Subcutaneous adipose tissue (tissue), 4 donors: ENCODE measurements around the gene FAM199X. TPM values are rescaled to one million over a fixed set of nuclear protein-coding genes. Genes with fewer than 3 reads are reported as not detected.

ENCODE experiments used
- total RNA-seq, 4 donors: library from RNA; depleted of rRNA; stranded (reverse); fragments of >200 nt; gene quantifications; one replicate each; pipeline ENCODE4 v1.1.0, GENCODE V29; 2016
- TF ChIP-seq, protein P1 (sequence below): fragments of 450-650 bp; IDR thresholded peaks from one replicate; pipeline ENCODE4 v1.5.1; 2016; ENCODE audit warnings: low read depth, mild to moderate bottlenecking, control low read depth, antibody characterized with exemption, moderate library complexity

The FAM199X gene
- 10 to 100 TPM; 33.5 to 93.1 (median 54.7) TPM for total RNA-seq

DNA sequence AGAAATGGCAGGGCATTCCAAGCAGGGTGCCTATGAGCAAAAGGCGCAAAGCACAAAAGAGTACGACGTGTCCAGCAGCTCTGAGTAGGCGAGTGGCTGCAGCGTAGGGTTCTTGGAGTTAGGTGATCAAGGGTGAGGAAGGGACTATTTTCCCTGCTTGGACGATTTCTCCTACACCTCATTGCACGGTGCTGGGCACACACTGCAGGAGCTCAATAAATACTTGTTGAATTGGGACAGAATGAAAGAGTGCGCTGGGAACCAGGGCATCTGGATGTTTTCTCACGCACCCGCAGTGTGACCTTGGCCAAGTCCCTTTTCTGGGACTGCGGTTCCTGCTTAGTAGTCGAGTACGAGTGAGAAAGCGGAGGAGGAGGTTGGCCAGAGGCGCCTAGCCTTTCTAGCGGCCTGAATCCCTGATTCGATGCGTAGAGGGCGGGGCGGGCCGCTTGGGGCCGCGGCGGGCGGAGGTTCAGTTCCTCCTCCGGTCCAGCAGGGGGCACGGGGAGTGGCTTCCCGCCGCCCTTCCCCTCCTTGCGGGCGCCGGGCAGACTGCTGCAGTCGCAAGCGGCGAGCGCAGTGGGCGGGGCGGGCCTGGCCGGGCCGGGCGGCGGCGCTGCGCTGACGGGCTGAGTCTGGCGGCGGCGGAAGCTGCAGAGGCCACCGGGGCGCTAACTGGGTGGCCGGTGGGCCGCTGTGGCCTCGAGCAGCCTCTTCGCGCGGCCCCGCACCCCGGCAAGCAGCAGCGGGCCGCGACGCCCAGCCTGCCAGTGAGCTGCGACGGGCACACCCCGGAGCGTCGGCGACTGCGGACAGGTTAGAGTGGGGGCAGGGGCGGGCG is at the start of gene FAM199X:
FAM199X (plus strand) TSS at position 560 of the 841 bp plus-strand sequence. CDS start 333 bp downstream, outside the sequence.
- TF ChIP-seq, protein P1, sequence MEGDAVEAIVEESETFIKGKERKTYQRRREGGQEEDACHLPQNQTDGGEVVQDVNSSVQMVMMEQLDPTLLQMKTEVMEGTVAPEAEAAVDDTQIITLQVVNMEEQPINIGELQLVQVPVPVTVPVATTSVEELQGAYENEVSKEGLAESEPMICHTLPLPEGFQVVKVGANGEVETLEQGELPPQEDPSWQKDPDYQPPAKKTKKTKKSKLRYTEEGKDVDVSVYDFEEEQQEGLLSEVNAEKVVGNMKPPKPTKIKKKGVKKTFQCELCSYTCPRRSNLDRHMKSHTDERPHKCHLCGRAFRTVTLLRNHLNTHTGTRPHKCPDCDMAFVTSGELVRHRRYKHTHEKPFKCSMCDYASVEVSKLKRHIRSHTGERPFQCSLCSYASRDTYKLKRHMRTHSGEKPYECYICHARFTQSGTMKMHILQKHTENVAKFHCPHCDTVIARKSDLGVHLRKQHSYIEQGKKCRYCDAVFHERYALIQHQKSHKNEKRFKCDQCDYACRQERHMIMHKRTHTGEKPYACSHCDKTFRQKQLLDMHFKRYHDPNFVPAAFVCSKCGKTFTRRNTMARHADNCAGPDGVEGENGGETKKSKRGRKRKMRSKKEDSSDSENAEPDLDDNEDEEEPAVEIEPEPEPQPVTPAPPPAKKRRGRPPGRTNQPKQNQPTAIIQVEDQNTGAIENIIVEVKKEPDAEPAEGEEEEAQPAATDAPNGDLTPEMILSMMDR, result no peak

DNA sequence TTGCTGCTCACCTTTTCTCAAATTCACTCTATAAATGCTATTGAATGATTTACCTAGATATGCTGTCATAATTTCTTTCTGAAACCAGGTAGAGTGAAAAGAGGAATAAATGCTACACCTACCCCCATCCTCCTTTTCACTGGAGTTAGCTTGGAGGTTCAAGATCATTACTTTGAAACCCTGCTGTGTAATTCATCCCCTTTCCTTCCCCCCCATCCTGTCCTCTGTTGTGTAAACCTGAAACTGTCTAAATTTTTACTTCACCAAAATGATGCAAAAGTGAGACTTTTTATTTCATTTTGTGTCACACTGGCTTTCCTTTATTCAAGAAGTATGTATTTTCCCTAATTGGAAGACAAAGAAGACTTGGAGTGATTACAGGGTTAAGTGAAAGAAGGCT is 48.5 kb upstream of the FAM199X start:
- TF ChIP-seq, protein P1, result no peak

DNA sequence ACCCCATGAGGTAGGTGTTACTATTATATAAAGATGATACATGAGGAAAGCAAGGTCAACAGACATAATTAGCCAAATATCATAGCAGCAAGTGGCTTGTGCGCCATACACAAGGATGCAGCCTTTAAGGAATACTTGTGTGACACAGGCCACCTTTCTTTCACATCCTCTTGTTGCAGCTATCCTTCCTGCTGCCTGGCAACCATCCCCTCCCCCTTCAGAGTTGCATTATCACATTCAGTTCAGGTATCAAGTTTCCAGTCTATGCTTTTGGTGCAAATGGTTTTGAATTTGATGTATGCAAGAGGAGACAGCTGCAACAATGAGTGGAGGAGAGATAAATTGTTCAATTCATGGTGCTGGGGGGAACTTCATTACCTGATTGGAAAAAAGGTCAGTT is 47.5 kb upstream of the FAM199X start:
- TF ChIP-seq, protein P1, result no peak

DNA sequence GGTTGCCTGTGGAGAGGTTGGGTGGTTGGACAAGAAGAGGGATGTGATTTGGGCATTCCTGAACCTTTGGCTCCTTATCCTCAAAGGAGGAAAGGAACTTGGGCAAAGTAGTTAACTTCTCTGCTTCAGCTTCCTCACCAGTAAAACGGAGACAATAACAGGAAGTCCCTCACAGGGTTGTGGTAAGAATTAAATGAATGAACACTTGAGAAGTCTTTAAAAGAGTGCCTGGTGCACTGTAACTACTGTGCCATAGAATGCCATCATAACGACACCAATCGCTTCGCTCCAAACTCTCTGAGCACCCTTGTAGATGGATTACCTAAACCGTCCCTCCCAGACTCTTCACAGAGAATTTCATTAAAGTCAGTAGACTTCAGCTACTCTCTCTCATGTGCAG is 43.4 kb upstream of the FAM199X start:
- TF ChIP-seq, protein P1, result no peak

DNA sequence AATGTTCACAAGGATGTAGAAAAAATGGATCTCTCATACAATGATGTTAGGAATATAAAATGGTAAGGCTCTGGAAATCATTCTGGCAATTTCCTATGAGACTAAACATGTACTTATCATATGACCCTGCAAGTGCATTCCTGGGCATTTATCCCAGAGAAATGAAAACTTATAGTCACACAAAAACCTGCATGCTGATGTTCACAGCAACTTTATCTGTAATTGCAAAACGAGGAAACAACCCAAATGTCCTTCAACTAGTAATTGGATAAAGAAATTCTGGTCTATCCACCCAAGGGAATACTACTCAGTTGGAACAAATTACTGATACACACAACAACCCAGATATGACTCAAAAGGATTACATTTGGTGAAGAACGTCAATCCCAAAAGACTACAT is 39.4 kb upstream of the FAM199X start:
- TF ChIP-seq, protein P1, result no peak

DNA sequence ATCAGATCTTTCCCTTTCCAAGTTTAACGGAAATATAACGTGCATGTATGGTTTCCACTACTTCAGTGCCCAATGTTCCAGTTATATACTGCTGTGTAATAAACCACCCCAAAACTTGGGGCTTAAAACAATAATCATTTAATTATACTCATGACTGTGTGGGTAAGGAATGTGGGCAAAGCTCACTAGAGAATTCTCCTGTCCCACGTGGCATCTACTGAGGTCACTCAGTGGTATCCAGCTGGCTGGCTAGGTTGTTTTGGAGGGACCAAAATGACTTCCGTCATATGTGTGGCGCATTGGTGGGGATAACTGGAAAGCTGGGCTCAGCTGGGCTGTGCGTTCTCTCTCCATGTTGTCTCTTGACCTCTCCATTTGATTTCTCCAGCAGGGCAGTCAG is 35.4 kb upstream of the FAM199X start:
- TF ChIP-seq, protein P1, result no peak

DNA sequence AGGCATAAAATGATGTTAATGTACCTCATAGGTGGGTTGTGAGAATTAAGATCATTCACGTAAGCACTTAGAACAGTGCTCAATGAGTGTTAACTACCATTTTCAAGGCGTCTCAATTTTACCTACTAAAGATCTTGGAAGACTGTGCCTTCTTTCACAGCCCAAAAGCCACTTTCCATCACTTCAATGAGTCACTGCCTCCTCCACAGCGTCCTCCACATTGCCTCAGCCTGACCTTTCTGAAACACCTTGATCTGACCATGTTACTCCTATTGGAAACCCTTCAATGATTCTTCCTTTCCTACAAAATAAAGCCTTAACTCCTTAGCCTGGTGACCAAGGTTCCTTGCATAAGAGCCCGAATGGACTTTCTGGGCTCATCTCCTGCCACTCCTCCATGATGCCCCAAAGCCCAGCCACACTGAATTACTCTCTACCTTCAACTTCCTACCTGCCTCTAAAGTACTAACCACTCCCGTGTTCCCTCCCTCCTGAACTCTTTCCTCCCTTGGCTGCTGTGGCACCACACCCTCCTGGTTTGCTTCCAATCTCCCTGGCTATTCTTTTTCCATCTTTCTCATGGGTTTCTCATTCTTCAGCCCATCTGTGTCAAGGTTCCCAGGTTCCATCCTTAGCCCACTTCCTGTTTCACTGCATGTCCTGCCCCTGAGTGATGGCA is 31.5 kb upstream of the FAM199X start:
- TF ChIP-seq, protein P1, result no peak
